DMS 273 treated with DMSO at 0.1 percent for 48 hours (cell line): ENCODE results near the gene DUSP8.
"Not testable (repeated sequence)": the region's sequence is repeated elsewhere in the genome, so short reads cannot be mapped to it uniquely, and the experiment has no call there.

Experiments used
- DNase-seq: peaks from one replicate; lab custom pipeline; 2025; lab: John Stamatoyannopoulos, UW

Gene DUSP8

GRCh38 chr11:1514336-1515061, 57.6 kb downstream of the DUSP8 start:
- no peak for DNase-seq

GRCh38 chr11:1513326-1514296, 58.5 kb downstream of the DUSP8 start:
- DNase-seq = no peak

DNA sequence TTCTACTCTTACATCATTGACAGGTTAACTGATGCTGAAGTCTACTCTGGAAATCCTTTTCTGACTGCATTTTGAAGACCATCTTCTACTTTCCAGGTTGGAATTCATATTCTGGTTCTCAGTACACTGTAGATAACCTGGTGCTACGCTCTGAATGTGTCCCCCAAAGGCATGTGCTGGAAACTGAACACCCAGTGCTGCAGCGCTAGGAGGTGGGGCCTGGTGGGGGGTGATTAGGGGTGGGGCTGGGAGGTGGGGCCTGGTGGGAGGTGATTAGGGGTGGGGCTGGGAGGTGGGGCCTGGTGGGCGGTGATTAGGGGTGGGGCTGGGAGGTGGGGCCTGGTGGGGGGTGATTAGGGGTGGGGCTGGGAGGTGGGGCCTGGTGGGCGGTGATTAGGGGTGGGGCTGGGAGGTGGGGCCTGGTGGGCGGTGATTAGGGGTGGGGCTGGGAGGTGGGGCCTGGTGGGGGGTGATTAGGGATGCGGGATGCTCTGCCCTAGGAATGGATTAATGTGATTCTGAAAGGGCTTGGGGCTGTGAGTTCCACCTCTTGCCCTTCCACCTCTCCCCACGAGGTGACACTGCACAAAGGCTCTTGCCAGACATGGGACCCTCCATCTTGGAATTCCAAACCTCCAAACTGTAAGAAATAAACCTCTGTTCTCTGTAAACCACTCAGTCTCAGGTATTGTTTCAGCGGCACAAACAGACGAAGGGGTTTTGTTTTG, 59.4 kb downstream of the DUSP8 start:
- DNase-seq = not testable (repeated sequence)

GRCh38 chr11:1511937-1512496, 60.1 kb downstream of the DUSP8 start:
- no peak for DNase-seq

GRCh38 chr11:1510928-1511327, 61.1 kb downstream of the DUSP8 start:
- DNase-seq = no peak

- not testable (repeated sequence) for DNase-seq
Observed at GRCh38 chr11:1510351-1510750, 61.7 kb downstream of the DUSP8 start.

DNA sequence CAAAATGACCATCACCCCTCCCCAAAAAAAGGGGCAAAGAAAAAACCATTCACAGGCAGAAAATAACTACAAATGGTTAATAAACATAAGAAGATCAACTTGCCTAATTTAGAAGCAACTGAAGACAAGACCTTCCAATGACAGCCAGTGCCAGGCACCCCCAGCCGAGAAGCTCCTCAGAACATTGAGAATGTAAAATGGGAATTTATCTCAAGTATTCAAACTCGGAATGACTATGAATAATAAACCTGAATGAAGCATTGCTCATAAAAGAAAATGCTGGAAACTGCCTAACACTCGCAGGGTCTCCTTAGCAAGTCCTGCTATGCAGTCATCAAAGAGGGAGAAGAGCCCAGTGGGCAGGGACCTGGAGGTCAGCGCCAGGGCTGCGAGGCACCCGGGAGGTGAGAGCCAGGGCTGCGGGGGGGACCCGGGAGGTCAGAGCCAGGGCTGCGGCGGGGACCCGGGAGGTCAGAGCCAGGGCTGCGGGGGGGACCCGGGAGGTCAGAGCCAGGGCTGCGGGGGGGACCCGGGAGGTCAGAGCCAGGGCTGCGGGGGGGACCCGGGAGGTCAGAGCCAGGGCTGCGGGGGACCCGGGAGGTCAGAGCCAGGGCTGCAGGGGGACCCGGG, 62.3 kb downstream of the DUSP8 start:
- no peak for DNase-seq

- DNase-seq = no peak
Observed at GRCh38 chr11:1508986-1509385, 63.1 kb downstream of the DUSP8 start.

GRCh38 chr11:1508491-1508891, 63.6 kb downstream of the DUSP8 start:
- no peak for DNase-seq

DNA sequence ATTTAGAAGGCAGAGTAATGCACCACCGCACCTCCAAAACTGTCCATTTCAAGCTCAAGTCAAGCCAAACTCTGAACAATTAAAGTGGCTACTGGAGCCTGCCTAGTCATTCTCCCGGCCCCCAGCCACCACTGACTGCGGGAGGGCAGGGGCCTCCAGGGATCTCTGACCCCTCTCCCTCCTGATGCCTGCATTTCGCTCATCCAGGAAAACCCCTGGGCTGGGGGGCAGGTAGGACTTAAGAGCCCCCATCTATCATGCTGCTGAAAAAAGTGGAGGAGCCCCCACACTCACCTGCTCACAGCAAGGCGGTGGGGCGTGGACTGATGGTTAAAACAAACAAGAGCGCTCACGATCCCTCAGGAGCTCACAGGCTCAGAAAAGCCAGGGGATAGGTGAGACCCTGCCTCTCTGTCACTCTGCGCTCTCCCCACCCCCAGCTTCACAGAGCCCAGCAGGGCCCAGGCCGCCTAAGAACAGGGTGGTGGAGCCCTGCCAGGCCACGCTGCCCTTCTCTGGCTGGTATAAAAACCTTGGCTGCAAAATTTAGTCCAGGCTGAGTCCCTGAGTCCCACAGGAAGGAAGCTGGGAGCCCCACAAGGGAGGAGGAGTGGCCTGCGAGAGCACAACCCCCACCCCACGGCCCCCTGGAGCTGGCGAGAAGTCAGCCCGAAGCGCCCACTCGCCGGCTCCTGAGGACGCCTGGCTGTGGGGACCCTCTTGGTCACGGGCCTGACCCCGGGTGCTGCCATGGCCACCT, 64.5 kb downstream of the DUSP8 start:
- DNase-seq = no peak

DNA sequence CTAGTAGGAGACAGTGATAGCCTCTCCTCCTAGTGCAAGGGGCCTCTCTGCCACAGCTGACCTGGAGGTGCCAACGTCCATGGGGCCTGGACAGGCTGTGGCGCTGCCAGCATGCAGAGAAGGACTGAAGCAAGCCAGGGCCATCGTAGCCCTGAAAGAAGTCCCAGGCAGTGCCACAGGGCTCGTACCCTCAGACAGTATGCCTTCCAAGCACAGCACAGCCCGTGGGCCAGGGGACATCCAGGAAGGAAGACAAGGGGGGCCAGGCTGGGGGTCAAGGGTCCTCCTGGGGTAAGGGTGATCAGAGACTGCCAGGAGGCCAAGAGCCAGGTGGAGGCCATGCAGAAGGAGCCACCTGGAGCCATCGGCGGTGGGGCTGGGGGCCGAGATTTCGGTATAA, 65.1 kb downstream of the DUSP8 start:
- no peak for DNase-seq

- no peak for DNase-seq
Observed at GRCh38 chr11:1505480-1505879, 66.6 kb downstream of the DUSP8 start.

- no peak for DNase-seq
Observed at GRCh38 chr11:1504581-1505290, 67.3 kb downstream of the DUSP8 start.

DNA sequence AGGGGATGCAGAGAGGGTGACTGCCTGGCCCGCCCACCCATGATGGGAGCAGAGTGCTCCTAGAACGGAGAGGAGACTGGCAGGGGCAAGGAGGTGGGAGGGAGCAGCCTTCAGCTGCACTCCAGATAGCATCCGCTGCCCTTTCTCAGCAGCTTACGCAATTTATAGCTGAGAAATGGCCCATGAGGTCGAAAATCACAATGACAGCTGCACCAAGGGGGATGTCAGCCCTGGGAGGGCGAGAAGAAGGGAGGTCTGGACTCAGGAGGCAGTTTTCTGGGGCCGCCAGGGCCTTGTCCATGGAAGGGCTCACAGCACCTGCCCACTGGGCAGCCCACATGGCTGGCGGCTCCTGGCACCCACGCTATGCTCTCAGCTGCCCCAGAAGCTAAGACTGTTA, 67.9 kb downstream of the DUSP8 start:
- no peak for DNase-seq
